Panc1 (cell line): ENCODE measurements around the gene PLK5. TPM values are rescaled to one million over a fixed set of nuclear protein-coding genes. Genes with fewer than 3 reads are reported as not detected.

ENCODE experiments used
- ATAC-seq: fragments of 200-7000 bp; cut with Tn5 transposase; 2 replicates; pipeline ENCODE4 v1.9.1; 2020; ENCODE audit warnings: mild to moderate bottlenecking, moderate library complexity
- BruUV-seq: library from RNA; stranded (reverse); fragments of 400-500 nt; replicated peaks from 2 replicates; lab custom pipeline; 2021; lab: Mats Ljungman, UMichigan
- CTCF ChIA-PET: fragments of 300-600 bp; sonication (Branson Sonifier 250); formaldehyde crosslinking; loops from one replicate; lab custom pipeline; 2022; ENCODE audit warnings: antibody characterized with exemption; lab: Charles Lee
- POLR2A ChIA-PET: fragments of 300-600 bp; sonication (Branson Sonifier 250); formaldehyde crosslinking; loops from one replicate; lab custom pipeline; 2022; ENCODE audit warnings: antibody characterized with exemption; lab: Charles Lee
- DNase-seq: peaks from one replicate; pipeline ENCODE4 v3.0.0-alpha.2; 2010; ENCODE audit warnings: low read depth, low spot score
- H3K27ac ChIP-seq: 2 replicates; pipeline ENCODE4 v1.5.1; 2011; ENCODE audit warnings: mild to moderate bottlenecking, low read length, inconsistent platforms
- H3K27me3 ChIP-seq: fragments of 200-500 bp; sonication (Bioruptor generic); 2 replicates; pipeline ENCODE4 v1.6.0; 2014; ENCODE audit warnings: low read length, inconsistent platforms; ENCODE audit not compliant: control insufficient read depth, insufficient read depth
- H3K36me3 ChIP-seq: fragments of 200-500 bp; sonication (Bioruptor generic); 2 replicates; pipeline ENCODE4 v1.5.1; 2014; ENCODE audit warnings: inconsistent platforms, mild to moderate bottlenecking, low read length, moderate library complexity; ENCODE audit not compliant: control insufficient read depth, insufficient read depth
- H3K4me1 ChIP-seq: 2 replicates; pipeline ENCODE4 v1.5.1; 2011; ENCODE audit warnings: inconsistent platforms, mild to moderate bottlenecking, low read length, moderate library complexity; ENCODE audit not compliant: control insufficient read depth, insufficient read depth
- H3K4me3 ChIP-seq, 2 experiments: 2 replicates each; pipeline ENCODE4 v1.5.1; 2011 to 2012; ENCODE audit warnings: low read depth in 2 of 2, low read length in 2 of 2, mild to moderate bottlenecking in 2 of 2, inconsistent platforms in 1 of 2, moderate library complexity in 1 of 2
- H3K9me3 ChIP-seq: fragments of 200-500 bp; sonication (Bioruptor generic); 2 replicates; pipeline ENCODE4 v1.5.1; 2014; ENCODE audit warnings: low read depth, mild to moderate bottlenecking, inconsistent platforms, low read length, moderate library complexity; ENCODE audit not compliant: control insufficient read depth, insufficient read depth
- POLR2AphosphoS5 ChIP-seq: IDR thresholded peaks from 2 replicates; pipeline ENCODE4 v1.6.1; 2012; ENCODE audit warnings: mild to moderate bottlenecking, low read depth, low read length, moderate library complexity
- SIN3A ChIP-seq: IDR thresholded peaks from 2 replicates; pipeline ENCODE4 v1.6.1; 2012; ENCODE audit warnings: low read depth, mild to moderate bottlenecking, low read length, moderate library complexity, borderline replicate concordance; ENCODE audit not compliant: insufficient read depth
- TCF7L2 ChIP-seq: IDR thresholded peaks from 2 replicates; pipeline ENCODE4 v1.6.1; 2011; ENCODE audit warnings: mild to moderate bottlenecking, low read depth, low read length, inconsistent platforms
- in situ Hi-C: cut with HindIII; loops from 2 replicates; pipeline ENCODE4 v1.10.0; 2016; ENCODE audit warnings: low sequenced_read_pairs, low pct_unique_long_range_greater_than_20kb
- intact Hi-C: fragments of 100-400 bp; cut with micrococcal nuclease; formaldehyde crosslinking; loops from one replicate; pipeline ENCODE4 v1.10.0; 2022; ENCODE audit not compliant: unreplicated experiment
- total RNA-seq: library from RNA; stranded (reverse); gene quantifications from one replicate; pipeline ENCODE4 v1.2.1, GENCODE V29; 2021; ENCODE audit not compliant: unreplicated experiment
- TF ChIP-seq, protein P1 (sequence below): fragments of 450-650 bp; IDR thresholded peaks from 2 replicates; pipeline ENCODE4 v1.5.1; 2017; ENCODE audit warnings: mild to moderate bottlenecking
- TF ChIP-seq, protein P2 (sequence below), 2 experiments: IDR thresholded peaks; 2 replicates each; pipeline ENCODE4 v1.6.1; 2011 to 2012; ENCODE audit warnings: low read depth in 2 of 2, control low read depth in 1 of 2, low read length in 1 of 2, mild to moderate bottlenecking in 1 of 2, moderate library complexity in 1 of 2; ENCODE audit not compliant: insufficient read depth in 1 of 2

Gene PLK5
- total RNA-seq, 1 experiment from 2014 or later = not detected

DNA sequence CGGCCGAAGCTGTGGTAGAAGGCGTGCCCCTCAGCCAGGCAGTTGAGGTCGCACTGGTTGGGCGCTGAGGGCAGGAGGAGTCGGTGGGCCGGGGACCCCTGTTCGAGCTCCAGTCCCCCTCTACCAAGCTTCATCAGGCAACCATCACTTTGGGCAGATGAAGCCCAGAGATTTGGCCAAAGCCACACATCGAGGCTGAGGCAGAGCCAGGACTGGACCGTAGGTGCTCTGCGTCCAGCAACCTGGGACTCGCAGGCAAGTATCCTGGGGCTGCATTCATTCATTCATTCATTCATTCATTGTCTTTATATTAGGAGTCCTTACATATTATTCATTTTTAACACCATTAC, 15.4 kb upstream of the PLK5 start:
- Histone ChIP-seq H3K27ac (no peak overlapping the region), H3K36me3 (peaks cover 2% of the 10 kb centered on the region; the same call in 1 of the 2 replicates), H3K4me3 (no peak overlapping the region), H3K27me3 (no peaks in the 10 kb centered on the region), H3K9me3 (no peaks in the 10 kb centered on the region), H3K4me1 (no peaks in the 10 kb centered on the region)
- DNase-seq (no peak), ATAC-seq (no peak)
- in situ Hi-C loops (no loop called here), intact Hi-C loops (no loop called here)
- ChIA-PET CTCF (no interaction called here), POLR2A (no interaction called here)
- TF ChIP-seq TCF7L2 = no peak
- BruUV-seq = TSS peak; percentile 61

DNA sequence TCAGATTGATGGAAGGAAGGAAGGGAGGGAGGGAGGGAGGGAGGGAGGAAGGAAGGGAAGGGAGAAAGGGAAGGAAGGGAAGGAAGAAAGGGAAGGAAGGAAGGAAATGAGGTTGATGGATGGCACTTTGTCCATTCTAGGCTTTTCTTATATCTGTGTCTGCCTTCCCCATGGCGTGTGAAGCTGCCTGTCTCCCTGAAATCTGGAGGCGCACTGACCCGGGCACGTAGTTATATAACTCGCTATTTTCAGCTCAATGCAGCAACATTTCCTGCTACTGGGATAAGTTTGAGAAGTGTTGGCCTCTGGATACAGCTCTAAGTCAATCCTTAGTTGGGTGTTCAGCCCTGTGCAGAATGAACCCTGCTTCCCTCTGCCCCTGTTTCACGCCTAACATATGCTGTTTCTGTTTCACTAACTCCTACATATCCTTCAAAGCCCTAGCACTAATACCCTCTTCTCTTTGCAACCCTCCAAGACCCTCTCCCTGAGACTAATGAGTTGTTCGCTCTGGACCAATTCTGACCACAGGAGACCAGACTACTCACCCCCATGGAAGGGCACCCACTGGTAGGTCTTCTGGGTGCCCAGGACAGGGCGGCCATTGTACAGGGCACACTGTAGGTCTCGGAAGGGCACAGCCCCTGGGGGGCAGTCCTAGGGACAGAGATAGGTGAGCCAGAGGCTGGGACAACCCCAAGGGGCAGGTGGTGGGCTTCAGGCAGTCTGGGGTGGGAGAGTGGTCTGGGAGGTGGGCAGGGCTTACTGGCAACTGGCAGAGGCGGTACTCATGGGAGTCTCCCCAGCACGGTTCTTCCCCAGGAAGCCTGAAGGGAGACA, 14.1 kb upstream of the PLK5 start:
- H3K27ac ChIP-seq = no peak overlapping the region
- CTCF ChIA-PET = interaction anchor here (0.7 kb wide), 1 partner anchor 48 kb away, joined by 3 read pairs; no protein-coding TSS in a partner anchor
- in situ Hi-C loops = no loop called here
- BruUV-seq = no TSS peak
- no peak for DNase-seq
- TF ChIP-seq SIN3A (no peak), TCF7L2 (no peak), POLR2AphosphoS5 (no peak)
- TF ChIP-seq, protein P1, sequence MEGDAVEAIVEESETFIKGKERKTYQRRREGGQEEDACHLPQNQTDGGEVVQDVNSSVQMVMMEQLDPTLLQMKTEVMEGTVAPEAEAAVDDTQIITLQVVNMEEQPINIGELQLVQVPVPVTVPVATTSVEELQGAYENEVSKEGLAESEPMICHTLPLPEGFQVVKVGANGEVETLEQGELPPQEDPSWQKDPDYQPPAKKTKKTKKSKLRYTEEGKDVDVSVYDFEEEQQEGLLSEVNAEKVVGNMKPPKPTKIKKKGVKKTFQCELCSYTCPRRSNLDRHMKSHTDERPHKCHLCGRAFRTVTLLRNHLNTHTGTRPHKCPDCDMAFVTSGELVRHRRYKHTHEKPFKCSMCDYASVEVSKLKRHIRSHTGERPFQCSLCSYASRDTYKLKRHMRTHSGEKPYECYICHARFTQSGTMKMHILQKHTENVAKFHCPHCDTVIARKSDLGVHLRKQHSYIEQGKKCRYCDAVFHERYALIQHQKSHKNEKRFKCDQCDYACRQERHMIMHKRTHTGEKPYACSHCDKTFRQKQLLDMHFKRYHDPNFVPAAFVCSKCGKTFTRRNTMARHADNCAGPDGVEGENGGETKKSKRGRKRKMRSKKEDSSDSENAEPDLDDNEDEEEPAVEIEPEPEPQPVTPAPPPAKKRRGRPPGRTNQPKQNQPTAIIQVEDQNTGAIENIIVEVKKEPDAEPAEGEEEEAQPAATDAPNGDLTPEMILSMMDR = no peak
- TF ChIP-seq, protein P2, sequence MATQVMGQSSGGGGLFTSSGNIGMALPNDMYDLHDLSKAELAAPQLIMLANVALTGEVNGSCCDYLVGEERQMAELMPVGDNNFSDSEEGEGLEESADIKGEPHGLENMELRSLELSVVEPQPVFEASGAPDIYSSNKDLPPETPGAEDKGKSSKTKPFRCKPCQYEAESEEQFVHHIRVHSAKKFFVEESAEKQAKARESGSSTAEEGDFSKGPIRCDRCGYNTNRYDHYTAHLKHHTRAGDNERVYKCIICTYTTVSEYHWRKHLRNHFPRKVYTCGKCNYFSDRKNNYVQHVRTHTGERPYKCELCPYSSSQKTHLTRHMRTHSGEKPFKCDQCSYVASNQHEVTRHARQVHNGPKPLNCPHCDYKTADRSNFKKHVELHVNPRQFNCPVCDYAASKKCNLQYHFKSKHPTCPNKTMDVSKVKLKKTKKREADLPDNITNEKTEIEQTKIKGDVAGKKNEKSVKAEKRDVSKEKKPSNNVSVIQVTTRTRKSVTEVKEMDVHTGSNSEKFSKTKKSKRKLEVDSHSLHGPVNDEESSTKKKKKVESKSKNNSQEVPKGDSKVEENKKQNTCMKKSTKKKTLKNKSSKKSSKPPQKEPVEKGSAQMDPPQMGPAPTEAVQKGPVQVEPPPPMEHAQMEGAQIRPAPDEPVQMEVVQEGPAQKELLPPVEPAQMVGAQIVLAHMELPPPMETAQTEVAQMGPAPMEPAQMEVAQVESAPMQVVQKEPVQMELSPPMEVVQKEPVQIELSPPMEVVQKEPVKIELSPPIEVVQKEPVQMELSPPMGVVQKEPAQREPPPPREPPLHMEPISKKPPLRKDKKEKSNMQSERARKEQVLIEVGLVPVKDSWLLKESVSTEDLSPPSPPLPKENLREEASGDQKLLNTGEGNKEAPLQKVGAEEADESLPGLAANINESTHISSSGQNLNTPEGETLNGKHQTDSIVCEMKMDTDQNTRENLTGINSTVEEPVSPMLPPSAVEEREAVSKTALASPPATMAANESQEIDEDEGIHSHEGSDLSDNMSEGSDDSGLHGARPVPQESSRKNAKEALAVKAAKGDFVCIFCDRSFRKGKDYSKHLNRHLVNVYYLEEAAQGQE (IDR thresholded peaks at IDR 0.05; ENCODE audit: insufficient read depth in 1 of 2, low read depth in 2 of 2, low read length in 1 of 2) = no peak
- POLR2A ChIA-PET = no interaction called here
- peaks cover 2% of the 10 kb centered on the region; the same call in 1 of the 2 replicates for H3K36me3 ChIP-seq
- no peaks in the 10 kb centered on the region for H3K27me3 ChIP-seq
- no peak for ATAC-seq
- no peaks in the 10 kb centered on the region for H3K9me3 ChIP-seq
- intact Hi-C loops = no loop called here
- H3K4me3 ChIP-seq = no peak overlapping the region
- H3K4me1 ChIP-seq = no peaks in the 10 kb centered on the region

DNA sequence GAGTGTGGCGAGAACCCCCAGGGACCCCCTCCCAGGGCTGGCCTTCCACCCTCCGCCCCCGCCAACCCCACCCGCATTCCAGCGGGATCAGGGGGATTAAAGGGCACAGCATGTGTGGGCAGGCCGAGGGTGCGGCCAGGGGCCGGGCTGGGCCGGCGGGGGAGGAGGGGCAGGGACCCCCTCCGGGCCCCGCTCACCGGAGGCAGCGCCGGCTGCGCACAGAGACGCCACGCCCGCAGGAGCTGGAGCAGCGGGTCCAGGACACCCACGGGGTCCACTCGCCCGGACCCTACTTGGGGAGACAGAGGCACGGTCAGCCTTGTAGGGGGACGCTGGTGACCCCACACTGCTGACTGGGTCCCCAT, 13.5 kb upstream of the PLK5 start:
- Histone ChIP-seq H3K36me3 (peaks cover 2% of the 10 kb centered on the region; the same call in 1 of the 2 replicates), H3K4me1 (no peaks in the 10 kb centered on the region), H3K9me3 (no peaks in the 10 kb centered on the region), H3K27me3 (no peaks in the 10 kb centered on the region), H3K4me3 (no peak overlapping the region), H3K27ac (no peak overlapping the region)
- TF ChIP-seq TCF7L2 (no peak), SIN3A (no peak), POLR2AphosphoS5 (no peak)
- TF ChIP-seq, protein P2 (IDR thresholded peaks at IDR 0.05; ENCODE audit: insufficient read depth in 1 of 2, low read depth in 2 of 2, low read length in 1 of 2) = no peak
- TF ChIP-seq, protein P1 = no peak
- ATAC-seq = no peak
- BruUV-seq = no TSS peak
- ChIA-PET POLR2A (no interaction called here), CTCF (no interaction called here)
- DNase-seq = no peak
- in situ Hi-C loops (no loop called here), intact Hi-C loops (no loop called here)
